Astrocyte (in vitro differentiated cells and primary cell): Measurements from ENCODE around the gene CBLC. TPM values are rescaled to one million over a fixed set of nuclear protein-coding genes. Genes with fewer than 3 reads are reported as not detected.

ENCODE experiments used
- DNase-seq: peaks from one replicate; pipeline ENCODE4 v3.0.0-alpha.2; 2010; ENCODE audit warnings: low read depth
- FAIRE-seq: peaks from 2 replicates; lab custom pipeline; 2011; peaks lifted over from hg19 to GRCh38; lab: Jason Lieb, UNC
- H2AFZ ChIP-seq: 2 replicates; pipeline ENCODE4 v1.6.0; 2012; ENCODE audit warnings: low read depth, low read length, inconsistent platforms
- H3K27ac ChIP-seq: 2 replicates; pipeline ENCODE4 v1.5.1; 2011; ENCODE audit warnings: low read depth, low read length, inconsistent platforms
- H3K27me3 ChIP-seq: 2 replicates; pipeline ENCODE4 v1.6.0; 2011; ENCODE audit warnings: low read length, inconsistent platforms; ENCODE audit not compliant: insufficient read depth
- H3K36me3 ChIP-seq: 2 replicates; pipeline ENCODE4 v1.5.1; 2011; ENCODE audit warnings: low read length, inconsistent platforms; ENCODE audit not compliant: insufficient read depth
- H3K4me1 ChIP-seq: 2 replicates; pipeline ENCODE4 v1.5.1; 2011; ENCODE audit warnings: low read length, inconsistent platforms; ENCODE audit not compliant: insufficient read depth
- H3K4me2 ChIP-seq: 2 replicates; pipeline ENCODE4 v1.6.0; 2012; ENCODE audit warnings: low read length, inconsistent platforms
- H3K4me3 ChIP-seq: 2 replicates; pipeline ENCODE4 v1.5.1; 2011; ENCODE audit warnings: low read depth, mild to moderate bottlenecking, low read length, inconsistent platforms; ENCODE audit not compliant: insufficient read depth
- H3K79me2 ChIP-seq: 2 replicates; pipeline ENCODE4 v1.6.0; 2012; ENCODE audit warnings: mild to moderate bottlenecking, low read length, inconsistent platforms; ENCODE audit not compliant: insufficient read depth
- H3K9ac ChIP-seq: 2 replicates; pipeline ENCODE4 v1.6.0; 2012; ENCODE audit warnings: mild to moderate bottlenecking, low read length, inconsistent platforms
- H3K9me3 ChIP-seq: 2 replicates; pipeline ENCODE4 v1.5.1; 2012; ENCODE audit warnings: low read depth, mild to moderate bottlenecking, low read length, inconsistent platforms; ENCODE audit not compliant: insufficient read depth
- H4K20me1 ChIP-seq: 2 replicates; pipeline ENCODE4 v1.6.0; 2012; ENCODE audit warnings: low read length, inconsistent platforms; ENCODE audit not compliant: insufficient read depth
- H3K27ac Mint-ChIP-seq: one replicate; pipeline ENCODE4 v1.8.0; 2021; ENCODE audit warnings: mild to moderate bottlenecking, mixed read lengths; ENCODE audit not compliant: unreplicated experiment
- H3K27me3 Mint-ChIP-seq: one replicate; pipeline ENCODE4 v1.8.0; 2021; ENCODE audit warnings: low read depth, mixed read lengths; ENCODE audit not compliant: unreplicated experiment
- H3K36me3 Mint-ChIP-seq: one replicate; pipeline ENCODE4 v1.8.0; 2021; ENCODE audit warnings: low read depth, mixed read lengths; ENCODE audit not compliant: unreplicated experiment
- H3K4me1 Mint-ChIP-seq: one replicate; pipeline ENCODE4 v1.8.0; 2021; ENCODE audit warnings: low read depth, mixed read lengths; ENCODE audit not compliant: unreplicated experiment
- H3K4me3 Mint-ChIP-seq: one replicate; pipeline ENCODE4 v1.8.0; 2021; ENCODE audit warnings: mild to moderate bottlenecking, moderate library complexity, mixed read lengths; ENCODE audit not compliant: unreplicated experiment
- H3K9me3 Mint-ChIP-seq: one replicate; pipeline ENCODE4 v1.8.0; 2021; ENCODE audit warnings: mild to moderate bottlenecking, mixed read lengths; ENCODE audit not compliant: unreplicated experiment
- CTCF ChIP-seq: IDR thresholded peaks from 2 replicates; pipeline ENCODE4 v1.5.1; 2011; ENCODE audit warnings: low read depth, mild to moderate bottlenecking, inconsistent platforms, low read length, moderate library complexity; ENCODE audit not compliant: insufficient read depth
- EZH2 ChIP-seq: IDR thresholded peaks from 2 replicates; pipeline ENCODE4 v1.6.1; 2012; ENCODE audit warnings: mild to moderate bottlenecking, low read length, inconsistent platforms; ENCODE audit not compliant: insufficient read depth
- total RNA-seq: library from RNA; stranded (reverse); gene quantifications from 2 replicates; pipeline ENCODE4 v1.2.1, GENCODE V29; 2021

Gene CBLC
- total RNA-seq, 1 donor from 2014 or later, result not detected

- Mint-ChIP-seq H3K9me3 (peaks cover 5% of the 10 kb centered on the region), H3K4me3 (no peak overlapping the region), H3K27ac (no peak overlapping the region), H3K27me3 (peaks cover 26% of the 10 kb centered on the region), H3K36me3 (peaks cover 7% of the 10 kb centered on the region), H3K4me1 (no peaks in the 10 kb centered on the region)
- Histone ChIP-seq H3K27ac (no peak overlapping the region), H3K9me3 (no peaks in the 10 kb centered on the region), H3K4me1 (no peaks in the 10 kb centered on the region), H4K20me1 (no peaks in the 10 kb centered on the region), H3K27me3 (no peaks in the 10 kb centered on the region), H2AFZ (no peak overlapping the region), H3K9ac (no peak overlapping the region), H3K4me3 (no peak overlapping the region), H3K79me2 (no peaks in the 10 kb centered on the region), H3K4me2 (no peak overlapping the region), H3K36me3 (no peaks in the 10 kb centered on the region)
- no peak for DNase-seq
- TF ChIP-seq CTCF, result no peak
- no peak for TF ChIP-seq EZH2
- no peak for FAIRE-seq
These were observed 40.2 kb downstream of the CBLC start for GRCh38 chr19:44817725-44818465.

- no peak overlapping the region for H3K27ac Mint-ChIP-seq
- FAIRE-seq, result no peak
These were observed 40.9 kb downstream of the CBLC start for GRCh38 chr19:44818466-44819031.

More at GRCh38 chr19:44818466-44819031, 40.9 kb downstream of the CBLC start:
- Histone ChIP-seq H4K20me1 (no peaks in the 10 kb centered on the region), H3K36me3 (no peaks in the 10 kb centered on the region), H2AFZ (no peak overlapping the region), H3K9ac (no peak overlapping the region), H3K79me2 (no peaks in the 10 kb centered on the region), H3K4me1 (no peaks in the 10 kb centered on the region), H3K4me2 (no peak overlapping the region), H3K27ac (no peak overlapping the region), H3K9me3 (no peaks in the 10 kb centered on the region), H3K4me3 (no peak overlapping the region), H3K27me3 (no peaks in the 10 kb centered on the region)
- no peak for DNase-seq
- H3K4me3 Mint-ChIP-seq, result no peak overlapping the region
- peaks cover 5% of the 10 kb centered on the region for H3K9me3 Mint-ChIP-seq
- H3K4me1 Mint-ChIP-seq, result no peaks in the 10 kb centered on the region
- H3K36me3 Mint-ChIP-seq, result peaks cover 7% of the 10 kb centered on the region
- TF ChIP-seq CTCF (no peak), EZH2 (no peak)
- H3K27me3 Mint-ChIP-seq, result peaks cover 28% of the 10 kb centered on the region
